Measurements from ENCODE around the gene GLI3. TPM values are rescaled to one million over a fixed set of nuclear protein-coding genes. Genes with fewer than 3 reads are reported as not detected.

GLI3 gene
- total and polyA plus RNA-seq, 2 of the 4 experiments (the other 2 are of a cell fraction): 1.3 to 3.9 TPM

DNA sequence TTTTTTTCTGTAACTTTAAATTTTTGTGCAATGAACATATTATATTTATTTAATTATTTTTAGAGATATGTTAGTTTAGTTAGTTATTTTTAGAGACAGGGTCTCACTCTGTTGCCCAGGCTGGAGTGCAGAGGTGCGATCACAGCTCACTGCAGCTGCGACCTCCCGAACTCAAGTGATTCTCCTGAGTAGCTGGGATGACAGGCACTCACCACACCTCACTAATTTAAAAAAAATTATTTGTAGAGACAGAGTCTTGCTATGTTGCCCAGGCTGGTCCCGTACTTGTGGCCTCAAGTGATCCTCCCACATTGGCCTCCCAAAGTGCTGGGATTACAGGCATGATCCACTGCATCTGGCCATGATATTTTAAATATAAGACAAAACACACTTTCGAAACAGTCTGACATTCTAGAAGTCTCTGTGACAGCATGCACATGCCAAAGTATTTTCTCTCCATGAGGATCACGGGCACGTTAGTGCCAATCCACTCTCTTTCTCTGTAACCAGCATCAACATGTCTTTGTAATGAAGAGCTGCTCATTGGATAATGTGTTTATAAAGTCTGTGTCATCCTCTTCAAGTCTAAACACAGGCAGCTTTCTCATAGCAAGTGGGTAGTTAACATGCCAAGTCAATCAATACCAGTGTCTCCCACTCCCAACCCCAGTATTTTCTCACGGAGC is 137.4 kb downstream of the GLI3 start:
- H3K9ac ChIP-seq (ENCODE audit: low read depth, low read length): no peak overlapping the region
- DNase-seq (peak; percentile 80), ATAC-seq (ENCODE audit: low read depth) (peak; percentile 50)
- POLR2A ChIA-PET (ENCODE audit: unreplicated experiment): no interaction called here
- H2BK120ac ChIP-seq (ENCODE audit: low read depth, low read length): peak overlapping the region; percentile 17
- H3K4me1 ChIP-seq (ENCODE audit: control insufficient read depth, insufficient read depth, low read length): peaks cover 30% of the 10 kb centered on the region
- peak overlapping the region; percentile 43 for H3K18ac ChIP-seq (ENCODE audit: low read depth, low read length)
- WGBS, 2 experiments (ENCODE audit: extremely low coverage in 2 of 2, insufficient read length in 1 of 2): no CpG with 5 or more reads among the region's 8 CpGs
- intact Hi-C loops (cut with micrococcal nuclease): loop anchor here (5.0 kb wide), 1 partner anchor 133 kb away; no protein-coding TSS in a partner anchor
- H3K9me3 ChIP-seq (ENCODE audit: control insufficient read depth, insufficient read depth, low read length): no peaks in the 10 kb centered on the region
- peak overlapping the region; percentile 8; the same call in 1 of the 2 replicates for H4K5ac ChIP-seq (ENCODE audit: low read depth, low read length)
- H3K27me3 ChIP-seq (ENCODE audit: control insufficient read depth, insufficient read depth, low read length): no peaks in the 10 kb centered on the region
- H3K56ac ChIP-seq (ENCODE audit: extremely low read depth, insufficient read depth, low read length): no peak overlapping the region
- H2BK15ac ChIP-seq (ENCODE audit: low read depth, low read length): no peak overlapping the region; the same call in 2 of the 3 replicates
- dilution Hi-C loops (cut with HindIII; ENCODE audit: low sequenced_read_pairs, unreplicated experiment): no loop called here
- no peak overlapping the region for H2AK9ac ChIP-seq (replicated peaks; ENCODE audit: low read depth, low read length, poor library complexity)
- H3K27ac ChIP-seq (ENCODE audit: insufficient read depth, low read length): peak overlapping the region; percentile 66; the same call in 1 of the 2 replicates
- no peak overlapping the region for H2AK5ac ChIP-seq (ENCODE audit: low read depth, low read length)
- no peak overlapping the region for H3K23ac ChIP-seq (ENCODE audit: low read depth, low read length)
- H3K79me1 ChIP-seq (ENCODE audit: low read depth in 1 of 2, low read length in 2 of 2): peaks cover 0 to 33% of the 10 kb centered on the region in 2 experiments; a peak in 2 of 4 replicates
- CTCF ChIA-PET: interaction anchor here (0.5 kb wide), 1 partner anchor 22 kb away, joined by 3 read pairs; no protein-coding TSS in a partner anchor
- H2BK20ac ChIP-seq (ENCODE audit: low read depth, low read length): no peak overlapping the region
- H4K91ac ChIP-seq (ENCODE audit: insufficient read depth, low read depth, low read length): 0 out of 2 replicates have a peak overlapping the region, but pooled peaks have one; percentile 37
- in situ Hi-C loops (cut with MboI; ENCODE audit: low sequenced_read_pairs): no loop called here
- H3K4me3 ChIP-seq (ENCODE audit: insufficient read depth, low read depth, low read length): no peak overlapping the region
- no peak overlapping the region for H2BK5ac ChIP-seq (ENCODE audit: low read depth, low read length, poor library complexity, severe bottlenecking)
- H3K36me3 ChIP-seq (ENCODE audit: control insufficient read depth, insufficient read depth, low read length): peaks cover 6% of the 10 kb centered on the region; the same call in 1 of the 2 replicates
- no peak overlapping the region for H2AFZ ChIP-seq (replicated peaks; ENCODE audit: low read length, poor library complexity)
- H3K4ac ChIP-seq (ENCODE audit: low read depth, low read length): 0 out of 2 replicates have a peak overlapping the region, but pooled peaks have one; percentile 12
- peak overlapping the region in 1 of 2 experiments; percentile 14; a peak in 1 of 4 replicates for H4K8ac ChIP-seq (ENCODE audit: low read depth in 2 of 2, low read length in 2 of 2)
- peak overlapping the region; percentile 19; the same call in 1 of the 2 replicates for H3K4me2 ChIP-seq (ENCODE audit: low read depth, low read length)
- H3K14ac ChIP-seq (replicated peaks; ENCODE audit: low read depth, low read length): no peak overlapping the region
- H3K9me1 ChIP-seq (ENCODE audit: insufficient read depth, low read length): peaks cover 25% of the 10 kb centered on the region; the same call in 1 of the 2 replicates
- H4K20me1 ChIP-seq (ENCODE audit: insufficient read depth, low read length): no peaks in the 10 kb centered on the region
- no TSS peak for BruUV-seq (replicated peaks)
- peak; percentile 63; the same call in 1 of the 2 replicates for TF ChIP-seq BHLHE40 (IDR thresholded peaks at IDR 0.05; ENCODE audit: low read depth, low read length)
- TF ChIP-seq FOS (IDR thresholded peaks at IDR 0.05; ENCODE audit: low read depth, low read length): peak; percentile 54
- no peak for TF ChIP-seq SMC3 (IDR thresholded peaks at IDR 0.05; ENCODE audit: low read depth, low read length)

Data from IMR-90 (cell line).